Measurements from ENCODE around the gene ALPK1.

DNA sequence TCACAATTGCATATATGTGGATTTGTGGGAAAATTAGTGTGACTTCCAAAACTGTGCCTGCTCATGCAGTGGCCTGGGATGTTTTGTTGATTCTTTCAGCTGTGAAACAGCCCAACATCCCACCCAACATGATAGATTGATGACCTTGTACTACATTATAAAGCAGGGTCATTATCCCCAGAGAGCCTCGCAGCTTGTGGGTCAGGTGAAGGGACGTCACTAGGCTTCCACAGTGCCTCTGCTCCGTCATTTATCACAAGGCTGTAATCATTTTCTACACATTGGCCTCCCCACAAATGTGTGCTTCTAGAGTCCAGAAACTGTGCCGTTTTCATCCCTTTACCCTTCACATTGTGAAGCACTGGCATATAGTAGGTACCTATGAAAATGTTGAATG, 31.6 kb downstream of the ALPK1 start:
- TF ChIP-seq POLR2AphosphoS5 (IDR thresholded peaks at IDR 0.05) (no peak), CTCF (IDR thresholded peaks at IDR 0.05 in 8 of 11, conservative IDR thresholded peaks at IDR 0.05 in 3 of 11) (no peak)

Data from spleen (tissue), 7 donors.